HepG2 (cell line): ENCODE measurements around the gene YAP1. TPM values are rescaled to one million over a fixed set of nuclear protein-coding genes. Genes with fewer than 3 reads are reported as not detected.

Source experiments
- ATAC-seq: fragments of 200-7000 bp; cut with Tn5 transposase; 3 replicates; pipeline ENCODE4 v1.9.1; 2020; ENCODE audit warnings: mild to moderate bottlenecking, moderate library complexity
- BruUV-seq: library from RNA; stranded (reverse); fragments of 400-500 nt; replicated peaks from 2 replicates; lab custom pipeline; 2021; lab: Mats Ljungman, UMichigan
- CTCF ChIA-PET: fragments of 300-600 bp; formaldehyde crosslinking; extraction: SDS; loops from one replicate; lab custom pipeline; 2021; ENCODE audit warnings: low total read pairs, inconsistent platforms, low intra/inter-chr PET ratio; lab: Yijun Ruan, JAX
- POLR2A ChIA-PET: fragments of 350-600 bp; sonication (Branson Sonifier 250); formaldehyde crosslinking; loops from one replicate; lab custom pipeline; 2020; ENCODE audit warnings: antibody characterized with exemption, inconsistent platforms; lab: Yijun Ruan, JAX
- DNase-seq: peaks from one replicate; pipeline ENCODE4 v3.0.0-alpha.2; 2015; ENCODE audit warnings: low spot score
- FAIRE-seq: peaks from 3 replicates; lab custom pipeline; 2011; peaks lifted over from hg19 to GRCh38; lab: Jason Lieb, UNC
- H2AFZ ChIP-seq: one replicate; pipeline ENCODE4 v1.6.1; 2011; ENCODE audit warnings: low read length, inconsistent platforms
- H3K27ac ChIP-seq: fragments of 300-600 bp; 3 replicates; pipeline ENCODE4 v1.8.0; 2011; ENCODE audit warnings: mixed run types, mild to moderate bottlenecking, mixed read lengths, low read length, inconsistent platforms; ENCODE audit not compliant: insufficient read depth; ENCODE audit errors: extremely low read length
- H3K27me3 ChIP-seq, 2 experiments: fragments of 200-600 bp in 1 of 2; 2 replicates in 1 of 2; 3 replicates in 1 of 2; pipeline versions ENCODE4 v1.6.0 to v1.8.0; 2011; ENCODE audit warnings: low read length in 2 of 2, mild to moderate bottlenecking in 2 of 2, moderate library complexity in 2 of 2, inconsistent platforms in 1 of 2; ENCODE audit not compliant: insufficient read depth in 2 of 2, control insufficient read depth in 1 of 2
- H3K36me3 ChIP-seq, 2 experiments: fragments of 200-600 bp in 1 of 2; replicated peaks in 1 of 2; 2 replicates in 1 of 2; 3 replicates in 1 of 2; pipeline versions ENCODE4 v1.5.1 to v1.8.0; 2011; ENCODE audit warnings: low read length in 2 of 2, inconsistent platforms in 1 of 2; ENCODE audit not compliant: insufficient read depth in 2 of 2, control insufficient read depth in 1 of 2
- H3K4me1 ChIP-seq: 2 replicates; pipeline ENCODE4 v1.5.1; 2012; ENCODE audit warnings: low read length, inconsistent platforms; ENCODE audit not compliant: insufficient read depth
- H3K4me2 ChIP-seq: 2 replicates; pipeline ENCODE4 v1.6.0; 2011; ENCODE audit warnings: low read depth, low read length, inconsistent platforms
- H3K4me3 ChIP-seq, 3 experiments: fragments of 200-600 bp in 1 of 3; sonication (generic), shearing (Covaris generic) in 1 of 3; replicated peaks in 1 of 3; 2 replicates each; pipeline ENCODE4 v1.5.1; 2011 to 2016; ENCODE audit warnings: low read length in 3 of 3, inconsistent platforms in 2 of 3, low read depth in 2 of 3, mild to moderate bottlenecking in 2 of 3, control low read depth in 1 of 3, mixed read lengths in 1 of 3; ENCODE audit not compliant: insufficient read depth in 1 of 3
- H3K79me2 ChIP-seq: one replicate; pipeline ENCODE4 v1.6.1; 2011; ENCODE audit warnings: low read length, inconsistent platforms; ENCODE audit not compliant: insufficient read depth
- H3K9ac ChIP-seq: 2 replicates; pipeline ENCODE4 v1.6.0; 2011; ENCODE audit warnings: mild to moderate bottlenecking, low read depth, low read length, inconsistent platforms; ENCODE audit not compliant: insufficient read depth
- H3K9me3 ChIP-seq: 2 replicates; pipeline ENCODE4 v1.5.1; 2012; ENCODE audit warnings: mild to moderate bottlenecking, low read length
- H4K20me1 ChIP-seq: 2 replicates; pipeline ENCODE4 v1.6.0; 2011; ENCODE audit warnings: inconsistent platforms, mild to moderate bottlenecking, low read length, moderate library complexity; ENCODE audit not compliant: insufficient read depth
- DBP ChIP-seq: sonication (generic); formaldehyde crosslinking; IDR thresholded peaks from 2 replicates; pipeline ENCODE4 v1.4.0; 2020; ENCODE audit warnings: missing genetic modification reagents; ENCODE audit errors: not compliant biosample characterization
- MLX ChIP-seq: IDR thresholded peaks from 2 replicates; pipeline ENCODE4 v1.6.1; 2016
- PATZ1 ChIP-seq: sonication (generic); formaldehyde crosslinking; IDR thresholded peaks from 2 replicates; pipeline ENCODE4 v1.4.0; 2020; ENCODE audit warnings: missing genetic modification reagents
- POLR2G ChIP-seq: fragments of 200-400 bp; formaldehyde crosslinking; IDR thresholded peaks from 2 replicates; pipeline ENCODE4 v1.6.1; 2018; ENCODE audit warnings: mild to moderate bottlenecking, low read depth, low read length, moderate library complexity
- RBFOX2 ChIP-seq: fragments of 200-400 bp; formaldehyde crosslinking; IDR thresholded peaks from 2 replicates; pipeline ENCODE4 v1.6.1; 2017; ENCODE audit warnings: low read depth, mild to moderate bottlenecking, low read length
- SAP130 ChIP-seq: IDR thresholded peaks from 2 replicates; pipeline ENCODE4 v1.6.1; 2016; ENCODE audit warnings: low read depth
- WGBS: methylation state at CpG from one replicate; pipeline ENCODE4 v1.1.6; 2017; ENCODE audit warnings: low lambda C conversion rate; 5-methylcytosine and 5-hydroxymethylcytosine counted together
- in situ Hi-C: cut with HindIII; loops from 2 replicates; pipeline ENCODE4 v1.10.0; 2017; ENCODE audit warnings: low pct_unique_long_range_greater_than_20kb; ENCODE audit not compliant: extremely low pct_ligation_motif_present
- intact Hi-C: fragments of 100-400 bp; cut with micrococcal nuclease; formaldehyde crosslinking; loops from one replicate; pipeline ENCODE4 v1.10.0; 2022; ENCODE audit not compliant: unreplicated experiment
- polyA plus RNA-seq, 8 experiments: library from polyadenylated mRNA; depleted of rRNA in 3 of 8; stranded (reverse) in 7 of 8; unstranded in 1 of 8; fragments of >200 nt; fragmentation: Illumina TruSeq in 4 of 8; extraction: Trizol in 4 of 8; gene quantifications; 2 replicates each; pipeline versions ENCODE4 v1.2.1 to v1.2.3, GENCODE V29; 2011 to 2016; ENCODE audit warnings: low read depth in 4 of 8, missing spikeins in 1 of 8, mixed read lengths in 1 of 8; ENCODE audit not compliant: insufficient read depth in 1 of 8
- total RNA-seq, 5 experiments: library from RNA; depleted of rRNA; stranded (reverse); fragments of >200 nt; fragmentation: Illumina TruSeq; extraction: Trizol; gene quantifications; 2 replicates each; pipeline ENCODE4 v1.2.3, GENCODE V29; 2016; ENCODE audit warnings: low read depth in 1 of 5

YAP1 gene
- total and polyA plus RNA-seq, 2 of the 13 experiments (the other 11 are each of a cell fraction or from before 2014, with no cell fraction given): 59.5 to 91.0 TPM

GRCh38 chr11:102114032-102114431 lies 3.8 kb downstream of the YAP1 start:
- BruUV-seq: no TSS peak
- H3K79me2 ChIP-seq: peaks cover 84% of the 10 kb centered on the region
- peaks cover 58% of the 10 kb centered on the region for H3K4me1 ChIP-seq
- H3K27ac ChIP-seq: peak overlapping the region; percentile 70
- FAIRE-seq (no peak), DNase-seq (no peak), ATAC-seq (no peak)
- in situ Hi-C loops: no loop called here
- CTCF ChIA-PET: no interaction called here
- no peaks in the 10 kb centered on the region for H3K9me3 ChIP-seq
- H3K36me3 ChIP-seq: peaks cover 0 to 10% of the 10 kb centered on the region in 2 experiments; a peak in 2 of 5 replicates
- no peak for TF ChIP-seq MLX (CRISPR knock-in tag)
- TF ChIP-seq PATZ1 (CRISPR knock-in tag): 0 out of 2 replicates have a peak, but pooled peaks have one; percentile 31
- TF ChIP-seq RBFOX2: peak; percentile 45; the same call in 1 of the 2 replicates
- TF ChIP-seq DBP: no peak
- peak; percentile 44; the same call in 1 of the 2 replicates for TF ChIP-seq SAP130 (CRISPR knock-in tag)
- peak; percentile 50; the same call in 1 of the 2 replicates for TF ChIP-seq POLR2G
- TF ChIP-seq, all 625 proteins: peak for 4
- intact Hi-C loops: loop anchor here (5.0 to 10.0 kb wide), 4 partner anchors 107 to 491 kb away; partner anchors contain the start of genes ANGPTL5 and CEP126
- POLR2A ChIA-PET: interaction anchor here (1.0 kb wide), 1 partner anchor 65 kb away, joined by 3 read pairs; no protein-coding TSS in a partner anchor
- H3K4me2 ChIP-seq: peak overlapping the region; percentile 91
- H4K20me1 ChIP-seq: peaks cover 9% of the 10 kb centered on the region; the same call in 1 of the 2 replicates
- peak overlapping the region; percentile 88 to 97 (median 93) for H3K4me3 ChIP-seq
- H2AFZ ChIP-seq: no peak overlapping the region
- WGBS: 45% methylated on average over 4 of the region's 4 CpGs
- no peaks in the 10 kb centered on the region; a peak in 1 of 5 replicates for H3K27me3 ChIP-seq
- H3K9ac ChIP-seq: peak overlapping the region; percentile 29; the same call in 1 of the 2 replicates
